NB4 (cell line): ENCODE results near the gene VPS26C.

ENCODE experiments used
- DNase-seq: peaks from one replicate; pipeline ENCODE4 v3.0.0; 2010; ENCODE audit warnings: low read depth
- H3K4me3 ChIP-seq: one replicate; pipeline ENCODE4 v1.5.1; 2011; ENCODE audit warnings: mild to moderate bottlenecking, low read depth, low read length, moderate library complexity
- MYC ChIP-seq: IDR thresholded peaks from 2 replicates; pipeline ENCODE4 v1.6.1; 2011; ENCODE audit warnings: low read depth, low read length
- POLR2A ChIP-seq: IDR thresholded peaks from 2 replicates; pipeline ENCODE4 v1.6.1; 2011; ENCODE audit warnings: mild to moderate bottlenecking; ENCODE audit not compliant: insufficient read length; ENCODE audit errors: extremely low read depth
- TF ChIP-seq, protein P1 (sequence below): IDR thresholded peaks from one replicate; pipeline ENCODE4 v1.5.1; 2012; ENCODE audit warnings: low read depth, low read length
- TF ChIP-seq, protein P2 (sequence below): IDR thresholded peaks from 2 replicates; pipeline ENCODE4 v1.6.1; 2011; ENCODE audit warnings: low read depth, low read length

The VPS26C gene

DNA sequence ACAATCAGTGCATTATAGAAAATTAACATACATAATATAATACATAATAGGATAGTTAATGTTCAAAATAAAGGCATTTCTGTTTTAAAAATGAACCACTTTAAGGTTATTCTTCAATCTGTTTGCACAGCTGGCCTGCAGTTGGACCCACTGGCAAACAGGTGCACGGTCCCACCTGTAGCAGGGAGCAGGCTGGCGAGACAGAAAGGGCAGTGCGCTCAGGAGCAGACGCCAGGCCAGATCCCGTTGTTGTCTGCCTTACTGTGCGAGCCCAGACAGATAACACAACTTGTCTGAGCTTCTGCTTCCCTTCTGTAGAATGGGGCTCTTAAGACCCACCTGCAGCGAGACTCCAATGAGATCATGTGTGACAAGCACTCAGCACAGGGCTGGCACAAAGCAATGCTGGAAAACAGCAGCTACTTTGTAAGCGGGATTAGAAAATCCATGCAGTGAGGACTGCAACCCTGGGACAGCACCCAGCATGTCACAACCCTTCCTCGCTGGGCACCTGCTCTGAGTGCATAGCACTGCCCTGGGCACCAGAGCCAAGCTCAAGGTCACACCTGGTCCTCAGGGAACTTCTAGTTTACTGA is 33.5 kb downstream of the VPS26C start:
- H3K4me3 ChIP-seq: no peak overlapping the region
- DNase-seq: no peak
- TF ChIP-seq MYC: no peak
- no peak for TF ChIP-seq POLR2A
- TF ChIP-seq, protein P1, sequence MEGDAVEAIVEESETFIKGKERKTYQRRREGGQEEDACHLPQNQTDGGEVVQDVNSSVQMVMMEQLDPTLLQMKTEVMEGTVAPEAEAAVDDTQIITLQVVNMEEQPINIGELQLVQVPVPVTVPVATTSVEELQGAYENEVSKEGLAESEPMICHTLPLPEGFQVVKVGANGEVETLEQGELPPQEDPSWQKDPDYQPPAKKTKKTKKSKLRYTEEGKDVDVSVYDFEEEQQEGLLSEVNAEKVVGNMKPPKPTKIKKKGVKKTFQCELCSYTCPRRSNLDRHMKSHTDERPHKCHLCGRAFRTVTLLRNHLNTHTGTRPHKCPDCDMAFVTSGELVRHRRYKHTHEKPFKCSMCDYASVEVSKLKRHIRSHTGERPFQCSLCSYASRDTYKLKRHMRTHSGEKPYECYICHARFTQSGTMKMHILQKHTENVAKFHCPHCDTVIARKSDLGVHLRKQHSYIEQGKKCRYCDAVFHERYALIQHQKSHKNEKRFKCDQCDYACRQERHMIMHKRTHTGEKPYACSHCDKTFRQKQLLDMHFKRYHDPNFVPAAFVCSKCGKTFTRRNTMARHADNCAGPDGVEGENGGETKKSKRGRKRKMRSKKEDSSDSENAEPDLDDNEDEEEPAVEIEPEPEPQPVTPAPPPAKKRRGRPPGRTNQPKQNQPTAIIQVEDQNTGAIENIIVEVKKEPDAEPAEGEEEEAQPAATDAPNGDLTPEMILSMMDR: no peak
- TF ChIP-seq, protein P2, sequence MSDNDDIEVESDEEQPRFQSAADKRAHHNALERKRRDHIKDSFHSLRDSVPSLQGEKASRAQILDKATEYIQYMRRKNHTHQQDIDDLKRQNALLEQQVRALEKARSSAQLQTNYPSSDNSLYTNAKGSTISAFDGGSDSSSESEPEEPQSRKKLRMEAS: no peak

DNA sequence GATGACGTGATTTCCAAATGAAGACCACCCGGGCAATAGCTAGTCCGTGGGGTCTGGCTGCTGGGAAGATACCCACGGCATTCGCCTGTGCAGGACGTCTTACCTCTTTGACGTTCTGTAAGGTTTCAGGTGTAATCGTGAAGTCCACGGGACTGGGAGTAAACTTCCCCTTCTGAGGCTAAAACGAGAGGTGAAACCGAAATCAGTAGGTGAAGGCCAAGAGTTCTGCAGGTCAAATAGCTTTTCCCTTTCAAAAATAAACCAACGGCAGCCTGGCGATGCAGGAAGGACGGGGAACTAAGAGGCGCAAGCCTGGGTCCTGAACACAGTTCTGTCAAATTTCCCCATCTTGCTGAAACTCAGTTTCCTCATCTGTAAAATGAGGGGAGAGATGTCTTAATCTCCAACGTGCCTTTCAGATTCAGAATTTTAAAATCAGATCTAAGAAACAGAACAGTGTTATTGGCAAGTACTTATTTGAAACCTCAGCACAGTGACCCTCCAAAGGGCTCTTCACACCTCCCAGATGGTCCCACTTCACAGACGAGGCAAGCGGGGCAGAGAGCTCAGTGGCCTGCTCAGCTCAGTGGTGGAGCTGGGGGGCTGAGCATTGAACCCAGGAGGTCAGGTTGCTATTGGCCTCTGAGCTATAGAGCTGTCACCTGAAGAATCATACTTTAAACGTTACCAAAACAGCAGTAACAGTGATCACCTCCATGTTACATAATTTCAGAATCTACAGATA is 34.7 kb downstream of the VPS26C start:
- H3K4me3 ChIP-seq: no peak overlapping the region
- no peak for TF ChIP-seq MYC
- DNase-seq: no peak

DNA sequence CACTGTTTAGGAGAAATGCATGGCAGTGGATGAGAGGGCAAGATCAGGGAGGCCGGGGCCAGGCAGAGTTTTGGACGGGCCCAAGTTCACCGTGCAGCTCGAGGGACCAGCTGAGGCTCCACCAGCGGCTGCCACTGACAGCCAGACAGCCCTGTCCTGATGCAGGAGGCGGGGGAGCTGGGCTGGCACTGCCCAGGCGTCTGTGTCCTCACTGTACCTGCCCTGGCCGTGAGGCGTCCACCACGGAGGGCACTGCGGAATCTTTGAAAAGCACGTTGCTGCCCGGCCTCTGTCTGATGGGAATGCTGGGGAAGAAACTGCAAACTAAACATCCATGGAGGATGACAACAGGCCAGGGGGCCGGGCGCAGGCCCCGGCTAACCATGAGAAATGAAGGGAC is 35.5 kb downstream of the VPS26C start:
- no peak overlapping the region for H3K4me3 ChIP-seq
- TF ChIP-seq, protein P2: no peak
- TF ChIP-seq MYC (no peak), POLR2A (no peak)
- TF ChIP-seq, protein P1: no peak
- DNase-seq: no peak

DNA sequence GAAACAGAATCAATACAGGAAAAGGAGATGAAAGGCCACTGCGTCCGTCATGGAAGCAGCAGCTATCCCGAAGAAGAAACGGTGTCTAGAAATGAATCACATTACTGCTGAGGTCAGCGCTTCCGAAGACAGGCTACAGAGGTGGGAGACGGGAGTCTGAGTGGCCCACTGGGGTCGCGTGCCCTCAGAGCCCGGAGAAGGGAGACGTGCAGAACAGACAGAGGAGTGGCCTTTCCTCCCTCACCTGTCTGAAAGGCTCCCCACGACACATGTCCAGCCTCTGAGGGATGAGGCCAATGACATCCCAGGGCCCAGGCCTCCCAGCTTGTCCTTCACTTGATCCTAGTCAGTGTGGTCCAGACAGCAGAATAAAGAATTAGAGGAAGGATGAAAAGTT is 35.9 kb downstream of the VPS26C start:
- TF ChIP-seq, protein P2: no peak
- TF ChIP-seq POLR2A: no peak
- TF ChIP-seq, protein P1: no peak
- no peak overlapping the region for H3K4me3 ChIP-seq
- no peak for DNase-seq

DNA sequence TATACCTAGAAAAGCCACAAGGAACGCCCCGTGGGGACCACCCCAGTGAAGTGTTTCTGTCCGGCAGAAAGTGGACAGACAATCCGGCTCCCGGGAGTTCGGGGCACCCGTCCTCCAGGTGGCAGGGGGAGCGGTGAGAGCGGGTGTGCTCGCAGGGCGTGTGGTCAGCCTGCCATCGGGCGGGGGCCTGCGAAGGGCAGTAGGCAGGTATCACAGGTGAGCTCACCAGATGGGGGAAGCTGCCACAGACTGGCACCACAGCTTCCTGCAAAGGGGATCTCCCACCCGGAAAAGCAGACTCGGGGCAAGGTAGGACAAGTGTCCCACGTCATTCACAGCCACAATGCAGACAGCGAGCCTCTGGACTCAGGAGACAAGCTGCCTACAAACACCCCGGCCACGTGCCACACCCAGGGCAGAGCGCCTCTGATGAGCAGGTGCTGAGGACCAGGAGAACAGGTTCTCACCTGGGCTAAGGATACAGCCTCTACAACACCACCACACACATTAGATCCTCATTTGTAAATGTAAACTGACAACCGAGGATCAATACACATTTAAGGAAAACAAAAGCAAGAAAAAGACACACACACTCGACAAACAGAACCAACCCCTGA is 36.4 kb downstream of the VPS26C start:
- TF ChIP-seq, protein P2: no peak
- no peak for TF ChIP-seq MYC
- no peak overlapping the region for H3K4me3 ChIP-seq
- DNase-seq: no peak

DNA sequence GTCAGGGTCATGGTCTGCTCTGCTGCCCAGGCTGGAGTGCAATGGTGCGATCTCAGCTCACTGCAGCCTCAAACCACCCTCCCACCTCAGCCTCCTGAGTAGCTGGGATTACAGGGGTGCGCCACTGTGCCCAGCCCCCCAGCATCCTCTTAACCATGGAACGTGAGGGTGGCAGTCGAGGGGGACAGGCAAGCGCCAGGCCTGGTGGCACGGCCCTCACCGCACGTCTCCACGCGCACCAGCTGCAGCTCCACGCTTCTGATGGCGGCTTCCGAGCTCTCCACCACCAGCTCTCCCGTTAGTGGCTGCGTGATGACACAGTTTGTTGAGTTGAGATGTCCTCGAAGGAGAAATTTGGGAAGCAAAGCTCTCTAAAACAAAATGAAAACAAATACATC is 39.1 kb downstream of the VPS26C start:
- no peak for DNase-seq
- no peak overlapping the region for H3K4me3 ChIP-seq
- TF ChIP-seq, protein P2: no peak
- no peak for TF ChIP-seq POLR2A
